Measurements from ENCODE around the gene CTNNA2. TPM values are rescaled to one million over a fixed set of nuclear protein-coding genes. Genes with fewer than 3 reads are reported as not detected.

The CTNNA2 gene
- total RNA-seq, 1 experiment from 2014 or later: 5.5 TPM

DNA sequence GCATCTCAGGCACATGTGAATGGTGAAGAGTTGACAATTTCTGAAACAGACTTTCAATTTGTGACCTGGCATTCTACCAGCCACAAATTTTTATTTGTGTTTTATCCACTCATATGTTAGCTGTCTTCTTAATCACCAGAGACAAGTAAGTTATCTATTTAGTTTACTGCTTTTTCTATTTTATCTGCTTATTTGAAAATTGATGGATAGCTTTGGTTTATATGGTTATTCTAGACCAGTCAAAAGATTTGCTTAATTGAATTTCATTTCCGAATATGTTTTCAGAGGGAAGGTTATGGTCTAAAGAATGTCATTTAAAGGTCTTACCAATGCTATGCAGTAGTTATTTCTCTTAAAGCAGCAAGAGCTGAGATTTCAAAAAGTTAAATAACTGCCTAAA, 835.2 kb downstream of the CTNNA2 start:
- TF ChIP-seq, protein P1, sequence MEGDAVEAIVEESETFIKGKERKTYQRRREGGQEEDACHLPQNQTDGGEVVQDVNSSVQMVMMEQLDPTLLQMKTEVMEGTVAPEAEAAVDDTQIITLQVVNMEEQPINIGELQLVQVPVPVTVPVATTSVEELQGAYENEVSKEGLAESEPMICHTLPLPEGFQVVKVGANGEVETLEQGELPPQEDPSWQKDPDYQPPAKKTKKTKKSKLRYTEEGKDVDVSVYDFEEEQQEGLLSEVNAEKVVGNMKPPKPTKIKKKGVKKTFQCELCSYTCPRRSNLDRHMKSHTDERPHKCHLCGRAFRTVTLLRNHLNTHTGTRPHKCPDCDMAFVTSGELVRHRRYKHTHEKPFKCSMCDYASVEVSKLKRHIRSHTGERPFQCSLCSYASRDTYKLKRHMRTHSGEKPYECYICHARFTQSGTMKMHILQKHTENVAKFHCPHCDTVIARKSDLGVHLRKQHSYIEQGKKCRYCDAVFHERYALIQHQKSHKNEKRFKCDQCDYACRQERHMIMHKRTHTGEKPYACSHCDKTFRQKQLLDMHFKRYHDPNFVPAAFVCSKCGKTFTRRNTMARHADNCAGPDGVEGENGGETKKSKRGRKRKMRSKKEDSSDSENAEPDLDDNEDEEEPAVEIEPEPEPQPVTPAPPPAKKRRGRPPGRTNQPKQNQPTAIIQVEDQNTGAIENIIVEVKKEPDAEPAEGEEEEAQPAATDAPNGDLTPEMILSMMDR (conservative IDR thresholded peaks at IDR 0.05): no peak
- no peaks in the 10 kb centered on the region for H3K23me2 ChIP-seq (ENCODE audit: insufficient read length, low read depth, low read length, poor library complexity, severe bottlenecking)

More for the DNA sequence above, 835.2 kb downstream of the CTNNA2 start:
- Histone ChIP-seq H2AK5ac (ENCODE audit: insufficient read length, low read length) (no peak overlapping the region), H3K14ac (ENCODE audit: insufficient read depth, low read length) (no peak overlapping the region), H3K27me3 (ENCODE audit: insufficient read depth, low read length) (no peaks in the 10 kb centered on the region), H3K18ac (ENCODE audit: insufficient read length, low read depth, low read length) (no peak overlapping the region), H3K79me2 (ENCODE audit: insufficient read depth, low read length) (no peaks in the 10 kb centered on the region), H4K5ac (ENCODE audit: insufficient read length, low read depth, low read length) (no peak overlapping the region), H2AFZ (ENCODE audit: low read length) (no peak overlapping the region), H2BK15ac (ENCODE audit: low read depth, low read length) (no peak overlapping the region), H2BK12ac (ENCODE audit: insufficient read length, low read depth, low read length) (no peak overlapping the region), H3K27ac (ENCODE audit: insufficient read length, low read depth, low read length) (no peak overlapping the region), H3T11ph (ENCODE audit: low read length) (no peak overlapping the region), H3K4me2 (ENCODE audit: insufficient read depth, insufficient read length, low read length) (no peak overlapping the region), H3K23ac (ENCODE audit: insufficient read length, low read depth, low read length) (no peak overlapping the region), H2BK20ac (ENCODE audit: low read depth, low read length, poor library complexity, severe bottlenecking) (no peak overlapping the region), H4K8ac (replicated peaks; ENCODE audit: insufficient read length, low read depth, low read length) (no peak overlapping the region), H2BK120ac (ENCODE audit: low read depth, low read length, poor library complexity, severe bottlenecking) (no peak overlapping the region), H3K79me1 (ENCODE audit: insufficient read depth, low read depth, low read length, poor library complexity, severe bottlenecking) (no peaks in the 10 kb centered on the region), H3K4me1 (ENCODE audit: insufficient read depth, low read length) (peaks cover 2% of the 10 kb centered on the region), H2BK5ac (ENCODE audit: insufficient read length, low read length) (no peak overlapping the region), H3K9ac (ENCODE audit: extremely low read depth, insufficient read length, low read length) (no peak overlapping the region), H4K91ac (ENCODE audit: insufficient read length, low read depth, low read length) (no peak overlapping the region), H4K20me1 (ENCODE audit: control insufficient read depth, insufficient read depth, insufficient read length) (no peaks in the 10 kb centered on the region), H3K9me3 (ENCODE audit: control insufficient read depth, low read depth, low read length) (no peaks in the 10 kb centered on the region), H3K4ac (ENCODE audit: low read depth, low read length) (no peak overlapping the region), H3K56ac (ENCODE audit: insufficient read length, low read depth, low read length) (no peak overlapping the region)
- no peaks in the 10 kb centered on the region for H3K36me3 Mint-ChIP-seq (ENCODE audit: insufficient read depth in 1 of 3, low read depth in 3 of 3)
- peaks cover 8 to 15% of the 10 kb centered on the region in 2 experiments for H3K4me1 Mint-ChIP-seq
- no peaks in the 10 kb centered on the region for H3K27me3 Mint-ChIP-seq (ENCODE audit: low read depth)
- H3K9me3 Mint-ChIP-seq: no peaks in the 10 kb centered on the region
- DNase-seq: no peak
- no peak overlapping the region for H3K4me3 Mint-ChIP-seq
- H3K27ac Mint-ChIP-seq: no peak overlapping the region
- WGBS (ENCODE audit: extremely low coverage, insufficient read length, low lambda C conversion rate): no CpG with 5 or more reads among the region's 1 CpG

Data from H9 (cell line).